Esophagus muscularis mucosa (tissue), 4 donors: ENCODE data around the gene CX3CL1. TPM values are rescaled to one million over a fixed set of nuclear protein-coding genes. Genes with fewer than 3 reads are reported as not detected.

Experiments
- DNase-seq: peaks from one replicate; pipeline ENCODE4 v3.0.0-alpha.2; 2017; ENCODE audit errors: extremely low spot score
- H3K27ac ChIP-seq, 4 donors: fragments of 200-600 bp; sonication (generic); replicated peaks in 1 of 4; 1 replicate in 3 of 4; 2 replicates in 1 of 4; pipeline ENCODE4 v1.5.1; 2016 to 2019; ENCODE audit warnings: mild to moderate bottlenecking in 1 of 4
- H3K27me3 ChIP-seq, 4 donors: fragments of 200-600 bp; sonication (generic); one replicate each; pipeline versions ENCODE4 v1.5.1 to v1.6.0; 2016 to 2019
- H3K36me3 ChIP-seq, 4 donors: fragments of 200-600 bp; sonication (generic); one replicate each; pipeline ENCODE4 v1.5.1; 2016 to 2019
- H3K4me1 ChIP-seq, 4 donors: fragments of 200-600 bp; sonication (generic); one replicate each; pipeline ENCODE4 v1.5.1; 2016 to 2019
- H3K4me3 ChIP-seq, 4 donors: fragments of 200-600 bp; sonication (generic); 1 replicate in 2 of 4; 2 replicates in 2 of 4; pipeline ENCODE4 v1.5.1; 2016 to 2019; ENCODE audit warnings: mild to moderate bottlenecking in 4 of 4, moderate library complexity in 1 of 4
- H3K9me3 ChIP-seq, 4 donors: fragments of 200-600 bp; sonication (generic); 1 replicate in 3 of 4; 2 replicates in 1 of 4; pipeline ENCODE4 v1.5.1; 2016 to 2019
- CTCF ChIP-seq, 3 experiments: fragments of 200-600 bp in 2 of 3; fragments of 450-650 bp in 1 of 3; sonication (generic) in 2 of 3; IDR thresholded peaks; one replicate each; pipeline ENCODE4 v1.5.1; 2017 to 2019; ENCODE audit warnings: antibody characterized with exemption in 3 of 3, mild to moderate bottlenecking in 2 of 3, moderate library complexity in 1 of 3
- EP300 ChIP-seq: sonication (generic); formaldehyde crosslinking; IDR thresholded peaks from one replicate; pipeline ENCODE4 v1.6.1; 2017; ENCODE audit warnings: antibody characterized with exemption
- POLR2A ChIP-seq: fragments of 450-650 bp; IDR thresholded peaks from one replicate; pipeline ENCODE4 v1.6.1; 2017; ENCODE audit warnings: antibody characterized with exemption, moderate library complexity, mild to moderate bottlenecking, low read depth
- POLR2AphosphoS5 ChIP-seq, 2 donors: sonication (generic); formaldehyde crosslinking; IDR thresholded peaks; one replicate each; pipeline ENCODE4 v1.6.1; 2017; ENCODE audit warnings: antibody characterized with exemption in 2 of 2
- WGBS: methylation state at CpG from one replicate; pipeline ENCODE4 v1.1.5; 2018; 5-methylcytosine and 5-hydroxymethylcytosine counted together
- intact Hi-C: fragments of 100-400 bp; cut with DNase I; formaldehyde crosslinking; loops from one replicate; pipeline ENCODE4 v1.15.1; 2023
- total RNA-seq, 4 donors: library from RNA; depleted of rRNA; stranded (reverse); fragments of >200 nt; gene quantifications; one replicate each; pipeline versions ENCODE4 v1.1.0 to v1.2.1, GENCODE V29; 2016

Gene CX3CL1
- total RNA-seq, 4 donors from 2014 or later: 26.8 to 40.4 (median 29.9) TPM

GRCh38 chr16:57388359-57389086, 16.2 kb downstream of the CX3CL1 start:
- no peaks in the 10 kb centered on the region for H3K27me3 ChIP-seq
- peaks cover 35 to 47% (median 38%) of the 10 kb centered on the region in 4 donors for H3K4me1 ChIP-seq
- no peak overlapping the region for H3K27ac ChIP-seq
- H3K36me3 ChIP-seq: no peaks in the 10 kb centered on the region
- no peak for DNase-seq
- TF ChIP-seq EP300 (no peak), POLR2A (no peak), CTCF (IDR thresholded peaks at IDR 0.05) (no peak), POLR2AphosphoS5 (IDR thresholded peaks at IDR 0.05) (no peak)
- H3K9me3 ChIP-seq: no peaks in the 10 kb centered on the region
- no peak overlapping the region for H3K4me3 ChIP-seq
- WGBS: 90% methylated on average over 7 of the region's 7 CpGs
- intact Hi-C loops: no loop called here

- 89% methylated on average over 3 of the region's 3 CpGs for WGBS
- H3K9me3 ChIP-seq: no peaks in the 10 kb centered on the region
- H3K27ac ChIP-seq: no peak overlapping the region
- TF ChIP-seq CTCF (IDR thresholded peaks at IDR 0.05) (no peak), POLR2A (no peak), EP300 (no peak), POLR2AphosphoS5 (IDR thresholded peaks at IDR 0.05) (no peak)
- H3K27me3 ChIP-seq: no peaks in the 10 kb centered on the region
- DNase-seq: no peak
- H3K4me1 ChIP-seq: peaks cover 29 to 42% (median 33%) of the 10 kb centered on the region in 4 donors
- intact Hi-C loops: no loop called here
- no peaks in the 10 kb centered on the region for H3K36me3 ChIP-seq
- H3K4me3 ChIP-seq: no peak overlapping the region
Observed at GRCh38 chr16:57389087-57389468, 16.8 kb downstream of the CX3CL1 start.

GRCh38 chr16:57390636-57391295, 18.5 kb downstream of the CX3CL1 start:
- TF ChIP-seq CTCF (IDR thresholded peaks at IDR 0.05) (no peak), EP300 (no peak), POLR2A (no peak), POLR2AphosphoS5 (IDR thresholded peaks at IDR 0.05) (no peak)
- Histone ChIP-seq H3K27ac (no peak overlapping the region), H3K4me3 (no peak overlapping the region), H3K9me3 (no peaks in the 10 kb centered on the region), H3K4me1 (peaks cover 14 to 25% (median 20%) of the 10 kb centered on the region in 4 donors), H3K27me3 (no peaks in the 10 kb centered on the region), H3K36me3 (no peaks in the 10 kb centered on the region)
- 62% methylated on average over 5 of the region's 5 CpGs for WGBS
- intact Hi-C loops: no loop called here
- DNase-seq: no peak

- intact Hi-C loops: no loop called here
- TF ChIP-seq CTCF (IDR thresholded peaks at IDR 0.05): no peak
- no peak for TF ChIP-seq EP300
- no peak for TF ChIP-seq POLR2AphosphoS5 (IDR thresholded peaks at IDR 0.05)
- TF ChIP-seq POLR2A: no peak
- no peak for DNase-seq
- H3K36me3 ChIP-seq: no peaks in the 10 kb centered on the region
- H3K4me1 ChIP-seq: peaks cover 10 to 19% (median 15%) of the 10 kb centered on the region in 4 donors
- no peaks in the 10 kb centered on the region for H3K27me3 ChIP-seq
- 73% methylated on average over 4 of the region's 4 CpGs for WGBS
- no peak overlapping the region for H3K27ac ChIP-seq
- H3K4me3 ChIP-seq: no peak overlapping the region
- no peaks in the 10 kb centered on the region for H3K9me3 ChIP-seq
Observed at GRCh38 chr16:57391300-57391699, 19.0 kb downstream of the CX3CL1 start.
